Endodermal cell (in vitro differentiated cells): ENCODE results near the gene C12orf42. TPM values are rescaled to one million over a fixed set of nuclear protein-coding genes. Genes with fewer than 3 reads are reported as not detected.

Experiments used
- DNase-seq: peaks from one replicate; pipeline ENCODE4 v3.0.0-alpha.2; 2017
- H3K27ac ChIP-seq: 2 replicates; pipeline ENCODE4 v1.5.1; 2013; ENCODE audit warnings: mild to moderate bottlenecking, low read depth, low read length, moderate library complexity
- H3K27me3 ChIP-seq: 2 replicates; pipeline ENCODE4 v1.6.1; 2013; ENCODE audit warnings: mild to moderate bottlenecking, low read length, moderate library complexity; ENCODE audit not compliant: insufficient read depth, control insufficient read depth, poor library complexity, severe bottlenecking
- H3K36me3 ChIP-seq: 2 replicates; pipeline ENCODE4 v1.7.0; 2013; ENCODE audit warnings: mild to moderate bottlenecking, low read length, moderate library complexity; ENCODE audit not compliant: control insufficient read depth, insufficient read depth
- H3K4me1 ChIP-seq: one replicate; pipeline ENCODE4 v1.7.0; 2013; ENCODE audit warnings: low read length; ENCODE audit not compliant: control insufficient read depth, insufficient read depth
- H3K4me3 ChIP-seq: 2 replicates; pipeline ENCODE4 v1.5.1; 2013; ENCODE audit warnings: mild to moderate bottlenecking, low read length, moderate library complexity
- H3K9ac ChIP-seq: 2 replicates; pipeline ENCODE4 v1.6.1; 2013; ENCODE audit warnings: mild to moderate bottlenecking, low read length, moderate library complexity; ENCODE audit not compliant: poor library complexity, severe bottlenecking; ENCODE audit errors: extremely low read depth
- H3K9me3 ChIP-seq: 2 replicates; pipeline ENCODE4 v1.6.1; 2013; ENCODE audit warnings: mild to moderate bottlenecking, low read length, moderate library complexity; ENCODE audit not compliant: control insufficient read depth
- H3K27ac Mint-ChIP-seq: 2 replicates; pipeline ENCODE4 v1.8.0; 2020; ENCODE audit warnings: mixed read lengths
- H3K27me3 Mint-ChIP-seq: 2 replicates; pipeline ENCODE4 v1.8.0; 2021; ENCODE audit warnings: mild to moderate bottlenecking, mixed read lengths; ENCODE audit not compliant: insufficient read depth
- H3K36me3 Mint-ChIP-seq: 2 replicates; pipeline ENCODE4 v1.8.0; 2020; ENCODE audit warnings: low read depth, mixed read lengths
- H3K4me1 Mint-ChIP-seq: 2 replicates; pipeline ENCODE4 v1.8.0; 2020; ENCODE audit warnings: mixed read lengths
- H3K4me3 Mint-ChIP-seq: 2 replicates; pipeline ENCODE4 v1.8.0; 2020; ENCODE audit warnings: mild to moderate bottlenecking, moderate library complexity, mixed read lengths
- H3K9me3 Mint-ChIP-seq: 2 replicates; pipeline ENCODE4 v1.8.0; 2020; ENCODE audit warnings: mild to moderate bottlenecking, mixed read lengths
- WGBS, 2 experiments: methylation state at CpG; one replicate each; pipeline versions ENCODE4 v1.1.5 to v1.1.7; 2013; ENCODE audit warnings: missing lambda C conversion rate in 2 of 2, mixed read lengths in 1 of 2; ENCODE audit not compliant: insufficient coverage in 1 of 2, insufficient read length in 1 of 2; 5-methylcytosine and 5-hydroxymethylcytosine counted together
- long read RNA-seq, 4 experiments: library from polyadenylated mRNA in 2 of 4; library from RNA in 1 of 4; library from capped mRNA in 1 of 4; stranded (forward) in 3 of 4; unstranded in 1 of 4; transcript quantifications; one replicate each; pipeline ENCODE4 v2.0.0, GENCODE V29; 2020 to 2021; ENCODE audit warnings: inconsistent platforms in 1 of 4
- polyA plus RNA-seq, 2 experiments: library from polyadenylated mRNA; stranded (reverse); fragments of 50-300 nt; gene quantifications; one replicate each; pipeline ENCODE4 v1.2.3, GENCODE V29; 2013
- total RNA-seq, 2 donors: library from RNA; stranded (reverse); fragmentation: NEBNext Ultra II Directional in 1 of 2; extraction: Animal tissue kit (Norgen Biotek cat#: 25700) in 1 of 2; gene quantifications; 2 replicates in 1 of 2; 3 replicates in 1 of 2; pipeline ENCODE4 v1.2.1, GENCODE V29; 2021
- TF ChIP-seq, protein P1 (sequence below): fragments of 200-600 bp; sonication (generic); conservative IDR thresholded peaks from 2 replicates; pipeline ENCODE4 v1.5.0; 2021; ENCODE audit warnings: antibody characterized with exemption, mild to moderate bottlenecking

C12orf42 gene
- not detected for total RNA-seq
- not detected for polyA plus RNA-seq (2013, experiment 1 of 2)
- polyA plus RNA-seq (2013, experiment 2 of 2), result 0.29 TPM
- long read RNA-seq, experiment 1, partial matches to known transcripts, result 0 of 1 reads
- long read RNA-seq, experiment 1, other reads (novel, unspliced or antisense), result 1 of 1 reads
- long read RNA-seq, experiment 2, result 0 reads
- long read RNA-seq, experiment 3, partial matches to known transcripts, result 0 of 2 reads
- long read RNA-seq, experiment 3, other reads (novel, unspliced or antisense), result 2 of 2 reads
- long read RNA-seq, experiment 4, result 0 reads

DNA sequence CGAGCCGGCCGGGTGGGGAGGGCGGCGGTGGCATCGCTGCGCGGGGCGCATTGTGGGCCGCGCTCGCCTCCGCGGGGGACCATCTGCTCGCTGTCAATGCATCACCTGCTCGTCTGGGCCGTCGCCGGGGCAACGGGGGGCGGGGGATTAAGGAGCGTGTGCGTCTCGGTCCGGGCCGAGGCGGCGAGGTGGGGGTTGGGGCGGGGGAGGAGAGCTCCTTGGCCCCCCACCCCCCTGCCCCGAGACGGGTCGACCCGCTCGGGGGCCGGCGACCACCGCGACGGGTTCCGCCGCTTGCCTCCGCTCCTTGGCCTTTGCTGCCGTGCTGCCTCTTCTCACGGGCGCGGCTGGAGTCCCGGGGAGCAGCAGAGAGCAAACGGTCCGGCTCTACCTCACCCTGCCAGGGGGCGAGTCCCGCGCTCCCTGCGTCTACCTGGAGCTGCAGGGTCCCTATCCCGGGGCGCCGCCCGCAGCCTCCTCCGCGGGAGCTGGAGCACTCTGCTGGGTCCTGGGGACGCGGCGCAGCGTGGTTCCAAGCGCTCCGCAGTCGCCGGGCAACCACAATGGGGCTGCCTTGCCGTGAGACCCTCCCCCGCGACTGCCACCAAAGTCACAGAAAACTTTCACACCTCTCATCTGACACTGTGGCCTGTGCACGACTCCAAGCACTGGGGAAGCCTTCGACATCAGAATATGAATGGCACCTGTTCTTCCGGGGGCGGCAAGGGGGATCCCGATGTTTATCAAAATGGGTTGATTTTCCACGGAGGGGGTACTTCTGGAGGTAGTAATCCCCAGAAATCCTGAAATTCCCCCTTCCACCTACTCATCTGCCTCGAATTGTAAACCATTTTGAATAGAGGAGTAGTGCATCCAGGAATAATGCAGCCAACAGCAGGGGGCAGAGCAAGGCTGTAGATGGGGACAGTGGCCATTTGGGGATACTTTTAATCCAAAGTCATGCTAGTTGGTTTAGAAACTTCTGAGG lies at the start of gene C12orf42:
C12orf42 (minus strand) TSS at position 500 of the 988 bp plus-strand sequence. CDS start 17,542 bp downstream, outside the sequence.
- Mint-ChIP-seq H3K27me3 (peaks cover 35% of the 10 kb centered on the region), H3K9me3 (no peaks in the 10 kb centered on the region), H3K4me3 (peak within 1 kb of the TSS; percentile 53), H3K27ac (no peak within 1 kb of the TSS), H3K4me1 (peaks cover 10% of the 10 kb centered on the region), H3K36me3 (no peaks in the 10 kb centered on the region)
- peak; percentile 94 for DNase-seq
- no peak within 1 kb of the TSS for H3K9ac ChIP-seq
- WGBS, 2 experiments, result 1 to 2% methylated on average over 9 to 75 of the region's 77 CpGs
- TF ChIP-seq, protein P1, sequence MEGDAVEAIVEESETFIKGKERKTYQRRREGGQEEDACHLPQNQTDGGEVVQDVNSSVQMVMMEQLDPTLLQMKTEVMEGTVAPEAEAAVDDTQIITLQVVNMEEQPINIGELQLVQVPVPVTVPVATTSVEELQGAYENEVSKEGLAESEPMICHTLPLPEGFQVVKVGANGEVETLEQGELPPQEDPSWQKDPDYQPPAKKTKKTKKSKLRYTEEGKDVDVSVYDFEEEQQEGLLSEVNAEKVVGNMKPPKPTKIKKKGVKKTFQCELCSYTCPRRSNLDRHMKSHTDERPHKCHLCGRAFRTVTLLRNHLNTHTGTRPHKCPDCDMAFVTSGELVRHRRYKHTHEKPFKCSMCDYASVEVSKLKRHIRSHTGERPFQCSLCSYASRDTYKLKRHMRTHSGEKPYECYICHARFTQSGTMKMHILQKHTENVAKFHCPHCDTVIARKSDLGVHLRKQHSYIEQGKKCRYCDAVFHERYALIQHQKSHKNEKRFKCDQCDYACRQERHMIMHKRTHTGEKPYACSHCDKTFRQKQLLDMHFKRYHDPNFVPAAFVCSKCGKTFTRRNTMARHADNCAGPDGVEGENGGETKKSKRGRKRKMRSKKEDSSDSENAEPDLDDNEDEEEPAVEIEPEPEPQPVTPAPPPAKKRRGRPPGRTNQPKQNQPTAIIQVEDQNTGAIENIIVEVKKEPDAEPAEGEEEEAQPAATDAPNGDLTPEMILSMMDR, result peak; percentile 67
- no peaks in the 10 kb centered on the region for H3K36me3 ChIP-seq
- H3K9me3 ChIP-seq, result no peaks in the 10 kb centered on the region
- peaks cover 45% of the 10 kb centered on the region for H3K27me3 ChIP-seq
- H3K4me1 ChIP-seq, result peaks cover 5% of the 10 kb centered on the region
- peak within 1 kb of the TSS; percentile 72 for H3K4me3 ChIP-seq
- H3K27ac ChIP-seq, result peak within 1 kb of the TSS; percentile 84

GRCh38 chr12:103542078-103542477 lies 46.3 kb upstream of the C12orf42 start:
- Mint-ChIP-seq H3K27ac (no peak overlapping the region), H3K27me3 (peaks cover 6% of the 10 kb centered on the region), H3K36me3 (no peaks in the 10 kb centered on the region), H3K4me1 (no peaks in the 10 kb centered on the region), H3K9me3 (no peaks in the 10 kb centered on the region), H3K4me3 (no peak overlapping the region)
- Histone ChIP-seq H3K9ac (no peak overlapping the region), H3K4me1 (no peaks in the 10 kb centered on the region), H3K27ac (no peak overlapping the region), H3K9me3 (peaks cover 4% of the 10 kb centered on the region), H3K4me3 (no peak overlapping the region), H3K36me3 (no peaks in the 10 kb centered on the region), H3K27me3 (no peaks in the 10 kb centered on the region)
- TF ChIP-seq, protein P1, result no peak
- DNase-seq, result no peak
- WGBS, 2 experiments, result 95% methylated on average over 3 of the region's 3 CpGs; no CpG with 5 or more reads in 1 of the 2 experiments

DNA sequence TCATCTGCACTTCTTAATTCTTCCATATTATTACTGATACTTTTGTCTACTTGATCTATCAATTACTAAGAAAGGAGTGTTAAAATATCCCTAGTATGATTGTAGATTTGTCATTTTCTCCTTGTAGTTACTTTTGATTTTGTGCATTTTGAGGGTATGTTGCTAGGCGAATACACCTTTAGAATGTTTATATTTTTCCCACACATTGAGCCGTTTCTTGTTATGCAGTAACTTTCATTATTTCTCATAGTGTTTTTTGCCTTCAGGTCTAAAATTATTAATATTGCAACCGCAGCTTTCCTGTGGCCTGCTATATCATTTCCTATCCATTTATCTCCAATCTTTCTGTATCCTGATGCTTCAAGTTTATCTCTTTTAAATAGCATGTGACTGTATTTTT lies 44.6 kb upstream of the C12orf42 start:
- Mint-ChIP-seq H3K27ac (no peak overlapping the region), H3K4me1 (no peaks in the 10 kb centered on the region), H3K4me3 (no peak overlapping the region), H3K36me3 (no peaks in the 10 kb centered on the region), H3K27me3 (peaks cover 4% of the 10 kb centered on the region), H3K9me3 (no peaks in the 10 kb centered on the region)
- H3K27ac ChIP-seq, result no peak overlapping the region
- no peak overlapping the region for H3K9ac ChIP-seq
- TF ChIP-seq, protein P1, result no peak
- peaks cover 4% of the 10 kb centered on the region for H3K9me3 ChIP-seq
- no peaks in the 10 kb centered on the region for H3K27me3 ChIP-seq
- WGBS, 2 experiments, result 92 to 100% methylated on average over 1 to 3 of the region's 3 CpGs
- no peak overlapping the region for H3K4me3 ChIP-seq
- DNase-seq, result no peak
- no peaks in the 10 kb centered on the region for H3K36me3 ChIP-seq
- H3K4me1 ChIP-seq, result no peaks in the 10 kb centered on the region
